GM18499 (cell line): ENCODE data around the gene GFOD1.
A peak's percentile ranks its signal among the peaks of the same experiment; 100 is the strongest.
"Not testable (repeated sequence)": the region's sequence is repeated elsewhere in the genome, so short reads cannot be mapped to it uniquely, and the experiment has no call there.

Experiments used
- ATAC-seq: cut with Tn5 transposase; IDR thresholded peaks from one replicate; pipeline ENCODE4 v1.9.1; 2021; ENCODE audit warnings: moderate number of reproducible peaks; ENCODE audit not compliant: insufficient read depth, unreplicated experiment

Gene GFOD1

GRCh38 chr6:13342414-13343019 lies 144.9 kb downstream of the GFOD1 start:
- no peak for ATAC-seq

- ATAC-seq, result no peak
Observed at GRCh38 chr6:13339863-13340630, 147.4 kb downstream of the GFOD1 start.

- ATAC-seq, result no peak
Observed at GRCh38 chr6:13338038-13338437, 149.4 kb downstream of the GFOD1 start.

GRCh38 chr6:13336553-13336952 lies 150.8 kb downstream of the GFOD1 start:
- ATAC-seq, result no peak

- ATAC-seq, result no peak
Observed at GRCh38 chr6:13334953-13335352, 152.4 kb downstream of the GFOD1 start.

- no peak for ATAC-seq
Observed at GRCh38 chr6:13332349-13332706, 155.1 kb downstream of the GFOD1 start.

GRCh38 chr6:13331516-13332348 lies 155.7 kb downstream of the GFOD1 start:
- no peak for ATAC-seq

GRCh38 chr6:13328875-13329183 lies 158.6 kb downstream of the GFOD1 start:
- no peak for ATAC-seq

- peak; percentile 62 for ATAC-seq
Observed at GRCh38 chr6:13328076-13328874, 159.1 kb downstream of the GFOD1 start, which contains the start of gene TBC1D7. Gene TBC1D7, minus strand, starts transcription at chr6:13328537. Its CDS starts 1,639 bp downstream, at chr6:13326898.

- ATAC-seq, result no peak
Observed at GRCh38 chr6:13327691-13328075, 159.7 kb downstream of the GFOD1 start.

- not testable (repeated sequence) for ATAC-seq
Observed at GRCh38 chr6:13326031-13326586, 161.3 kb downstream of the GFOD1 start.

GRCh38 chr6:13319891-13320564 lies 167.4 kb downstream of the GFOD1 start:
- no peak for ATAC-seq

- ATAC-seq, result no peak
Observed at GRCh38 chr6:13318821-13319220, 168.6 kb downstream of the GFOD1 start.

- no peak for ATAC-seq
Observed at GRCh38 chr6:13315896-13316295, 171.5 kb downstream of the GFOD1 start.

GRCh38 chr6:13314806-13315205 lies 172.6 kb downstream of the GFOD1 start:
- no peak for ATAC-seq

- ATAC-seq, result no peak
Observed at GRCh38 chr6:13311155-13311554, 176.2 kb downstream of the GFOD1 start.

- no peak for ATAC-seq
Observed at GRCh38 chr6:13308332-13308731, 179.1 kb downstream of the GFOD1 start.
